HL-60 (cell line): ENCODE results near the gene LRP6.
"Not testable (repeated sequence)": the region's sequence is repeated elsewhere in the genome, so short reads cannot be mapped to it uniquely, and the experiment has no call there.

Experiments used
- DNase-seq, 2 experiments: peaks; one replicate each; pipeline ENCODE4 v3.0.0-alpha.2; 2010 to 2020; ENCODE audit warnings: low read depth in 1 of 2, low spot score in 1 of 2
- H3K27ac ChIP-seq: fragments of 250-450 bp; sonication (Bioruptor Pico); replicated peaks from 2 replicates; pipeline ENCODE4 v1.5.1; 2020; ENCODE audit warnings: mild to moderate bottlenecking, moderate library complexity
- H3K27me3 ChIP-seq: fragments of 250-450 bp; sonication (Bioruptor Pico); 2 replicates; pipeline ENCODE4 v1.5.1; 2021; ENCODE audit warnings: mild to moderate bottlenecking, moderate library complexity; ENCODE audit not compliant: insufficient read depth, poor library complexity, severe bottlenecking
- H3K4me3 ChIP-seq: replicated peaks from 2 replicates; pipeline ENCODE4 v1.5.1; 2011; ENCODE audit warnings: mild to moderate bottlenecking, control low read depth, low read length; ENCODE audit not compliant: insufficient read depth
- GABPA ChIP-seq: IDR thresholded peaks from 2 replicates; pipeline ENCODE4 v1.6.1; 2012; ENCODE audit warnings: low read depth
- POLR2AphosphoS5 ChIP-seq: IDR thresholded peaks from 2 replicates; pipeline ENCODE4 v1.6.1; 2012; ENCODE audit warnings: low read depth
- SPI1 ChIP-seq: IDR thresholded peaks from 2 replicates; pipeline ENCODE4 v1.6.1; 2012; ENCODE audit warnings: low read depth, mild to moderate bottlenecking, borderline replicate concordance
- long read RNA-seq: library from polyadenylated mRNA; unstranded; transcript quantifications from one replicate; pipeline ENCODE4 v2.0.0, GENCODE V29; 2020
- TF ChIP-seq, protein P1 (sequence below): IDR thresholded peaks from 2 replicates; pipeline ENCODE4 v1.6.1; 2012; ENCODE audit warnings: low read depth; ENCODE audit not compliant: insufficient replicate concordance
- TF ChIP-seq, protein P2 (sequence below): IDR thresholded peaks from one replicate; pipeline ENCODE4 v1.5.1; 2011; ENCODE audit warnings: low read length, control low read depth, inconsistent platforms; ENCODE audit not compliant: insufficient read depth

LRP6 gene
- long read RNA-seq, partial matches to known transcripts = 1 of 2 reads
- long read RNA-seq, other reads (novel, unspliced or antisense) = 1 of 2 reads

DNA sequence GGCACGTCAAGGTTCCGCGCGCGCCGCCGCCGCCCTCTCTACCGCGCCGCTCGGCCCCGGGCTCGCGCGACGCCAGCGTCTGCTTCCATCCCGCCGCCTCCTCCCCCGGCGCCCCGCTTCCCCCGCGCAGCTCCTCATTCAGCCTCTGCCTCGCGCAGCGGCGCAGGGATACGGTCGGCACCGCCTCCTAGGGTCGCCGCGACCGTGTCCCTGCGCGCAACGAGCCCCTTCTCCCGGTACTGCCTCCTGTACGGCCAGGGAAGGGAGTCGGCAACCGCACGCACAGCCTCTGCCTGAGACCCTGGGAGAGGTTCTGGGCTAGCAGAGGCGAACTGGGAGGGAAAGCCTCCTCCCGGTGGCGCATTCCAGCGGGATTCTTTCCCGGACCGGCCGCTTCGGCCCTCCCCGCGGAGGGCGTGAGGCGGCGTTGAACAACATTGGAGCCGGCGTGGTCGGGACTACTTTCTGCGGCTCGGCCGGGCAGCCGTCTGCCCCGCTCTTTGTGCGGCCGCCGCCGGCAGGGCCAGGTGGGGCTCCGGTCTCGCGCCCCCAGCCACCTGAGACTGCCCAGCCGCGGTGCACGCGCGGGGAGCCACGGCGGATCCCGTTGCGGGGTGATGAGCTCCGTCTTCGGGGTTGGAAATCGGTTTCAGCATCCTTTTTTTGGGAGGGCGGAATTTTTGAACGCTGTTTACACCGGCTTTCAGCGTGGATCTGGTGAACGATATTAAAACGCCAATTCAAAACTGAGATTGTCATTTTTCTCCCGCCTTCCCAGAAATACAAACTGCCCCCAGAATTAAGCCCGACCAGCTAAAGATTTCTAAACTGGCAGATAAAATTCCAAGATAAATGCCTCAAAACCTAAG is at the start of gene LRP6:
Gene LRP6, minus strand, starts transcription at position 172 of the 869 bp plus-strand sequence. CDS start 309 bp downstream, outside the sequence.
- TF ChIP-seq, protein P1, sequence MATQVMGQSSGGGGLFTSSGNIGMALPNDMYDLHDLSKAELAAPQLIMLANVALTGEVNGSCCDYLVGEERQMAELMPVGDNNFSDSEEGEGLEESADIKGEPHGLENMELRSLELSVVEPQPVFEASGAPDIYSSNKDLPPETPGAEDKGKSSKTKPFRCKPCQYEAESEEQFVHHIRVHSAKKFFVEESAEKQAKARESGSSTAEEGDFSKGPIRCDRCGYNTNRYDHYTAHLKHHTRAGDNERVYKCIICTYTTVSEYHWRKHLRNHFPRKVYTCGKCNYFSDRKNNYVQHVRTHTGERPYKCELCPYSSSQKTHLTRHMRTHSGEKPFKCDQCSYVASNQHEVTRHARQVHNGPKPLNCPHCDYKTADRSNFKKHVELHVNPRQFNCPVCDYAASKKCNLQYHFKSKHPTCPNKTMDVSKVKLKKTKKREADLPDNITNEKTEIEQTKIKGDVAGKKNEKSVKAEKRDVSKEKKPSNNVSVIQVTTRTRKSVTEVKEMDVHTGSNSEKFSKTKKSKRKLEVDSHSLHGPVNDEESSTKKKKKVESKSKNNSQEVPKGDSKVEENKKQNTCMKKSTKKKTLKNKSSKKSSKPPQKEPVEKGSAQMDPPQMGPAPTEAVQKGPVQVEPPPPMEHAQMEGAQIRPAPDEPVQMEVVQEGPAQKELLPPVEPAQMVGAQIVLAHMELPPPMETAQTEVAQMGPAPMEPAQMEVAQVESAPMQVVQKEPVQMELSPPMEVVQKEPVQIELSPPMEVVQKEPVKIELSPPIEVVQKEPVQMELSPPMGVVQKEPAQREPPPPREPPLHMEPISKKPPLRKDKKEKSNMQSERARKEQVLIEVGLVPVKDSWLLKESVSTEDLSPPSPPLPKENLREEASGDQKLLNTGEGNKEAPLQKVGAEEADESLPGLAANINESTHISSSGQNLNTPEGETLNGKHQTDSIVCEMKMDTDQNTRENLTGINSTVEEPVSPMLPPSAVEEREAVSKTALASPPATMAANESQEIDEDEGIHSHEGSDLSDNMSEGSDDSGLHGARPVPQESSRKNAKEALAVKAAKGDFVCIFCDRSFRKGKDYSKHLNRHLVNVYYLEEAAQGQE = peak; percentile 26
- peak; percentile 22; the same call in 1 of the 2 replicates for TF ChIP-seq POLR2AphosphoS5
- TF ChIP-seq, protein P2, sequence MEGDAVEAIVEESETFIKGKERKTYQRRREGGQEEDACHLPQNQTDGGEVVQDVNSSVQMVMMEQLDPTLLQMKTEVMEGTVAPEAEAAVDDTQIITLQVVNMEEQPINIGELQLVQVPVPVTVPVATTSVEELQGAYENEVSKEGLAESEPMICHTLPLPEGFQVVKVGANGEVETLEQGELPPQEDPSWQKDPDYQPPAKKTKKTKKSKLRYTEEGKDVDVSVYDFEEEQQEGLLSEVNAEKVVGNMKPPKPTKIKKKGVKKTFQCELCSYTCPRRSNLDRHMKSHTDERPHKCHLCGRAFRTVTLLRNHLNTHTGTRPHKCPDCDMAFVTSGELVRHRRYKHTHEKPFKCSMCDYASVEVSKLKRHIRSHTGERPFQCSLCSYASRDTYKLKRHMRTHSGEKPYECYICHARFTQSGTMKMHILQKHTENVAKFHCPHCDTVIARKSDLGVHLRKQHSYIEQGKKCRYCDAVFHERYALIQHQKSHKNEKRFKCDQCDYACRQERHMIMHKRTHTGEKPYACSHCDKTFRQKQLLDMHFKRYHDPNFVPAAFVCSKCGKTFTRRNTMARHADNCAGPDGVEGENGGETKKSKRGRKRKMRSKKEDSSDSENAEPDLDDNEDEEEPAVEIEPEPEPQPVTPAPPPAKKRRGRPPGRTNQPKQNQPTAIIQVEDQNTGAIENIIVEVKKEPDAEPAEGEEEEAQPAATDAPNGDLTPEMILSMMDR = no peak
- no peak within 1 kb of the TSS for H3K27ac ChIP-seq
- peak; percentile 65 for DNase-seq
- H3K27me3 ChIP-seq = peaks cover 35% of the 10 kb centered on the region
- peak within 1 kb of the TSS; percentile 63 for H3K4me3 ChIP-seq

DNA sequence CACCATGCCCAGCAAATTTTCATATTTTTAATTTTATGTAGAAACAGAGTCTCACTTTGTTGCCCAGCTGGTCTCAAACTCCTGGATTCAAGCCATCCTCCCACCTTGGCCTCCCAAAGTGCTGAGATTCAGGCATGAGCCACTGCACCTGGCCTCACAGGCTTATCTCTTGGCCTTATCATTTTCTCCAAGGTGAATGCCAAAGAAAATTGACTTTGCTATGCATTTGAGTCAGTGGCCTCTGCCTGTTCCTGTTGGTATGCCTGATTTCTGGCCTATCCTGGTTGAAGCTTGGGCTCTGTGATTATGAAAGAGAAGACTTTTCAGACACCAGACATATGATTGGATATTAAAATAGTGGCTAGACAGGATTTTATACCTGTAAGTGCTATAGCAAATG is 49.0 kb upstream of the LRP6 start:
- H3K27me3 ChIP-seq = no peaks in the 10 kb centered on the region
- DNase-seq = no peak
- no peak overlapping the region for H3K27ac ChIP-seq
- TF ChIP-seq SPI1 = no peak
- TF ChIP-seq GABPA = no peak
- TF ChIP-seq POLR2AphosphoS5 = no peak
- TF ChIP-seq, protein P2 = no peak
- TF ChIP-seq, protein P1 = no peak
- no peak overlapping the region for H3K4me3 ChIP-seq

DNA sequence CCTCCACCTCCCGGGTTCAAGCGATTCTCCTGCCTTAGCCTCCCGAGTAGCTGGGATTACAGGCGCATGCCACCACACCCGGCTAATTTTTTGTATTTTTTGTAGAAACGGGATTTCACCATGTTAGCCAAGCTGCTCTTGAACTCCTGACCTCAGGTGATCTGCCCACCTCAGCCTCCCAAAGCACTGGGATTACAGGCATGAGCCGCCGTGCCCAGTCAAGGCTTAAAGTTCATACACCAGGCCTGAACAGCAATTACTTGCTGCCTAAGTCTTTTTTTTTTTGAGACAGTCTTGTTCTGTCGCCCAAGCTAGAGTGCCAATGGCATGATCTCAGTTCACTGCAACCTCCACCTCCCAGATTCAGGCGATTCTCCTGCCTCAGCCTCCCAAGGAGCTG is 43.9 kb upstream of the LRP6 start:
- H3K27me3 ChIP-seq, H3K4me3 ChIP-seq, DNase-seq, H3K27ac ChIP-seq: not testable (repeated sequence)

DNA sequence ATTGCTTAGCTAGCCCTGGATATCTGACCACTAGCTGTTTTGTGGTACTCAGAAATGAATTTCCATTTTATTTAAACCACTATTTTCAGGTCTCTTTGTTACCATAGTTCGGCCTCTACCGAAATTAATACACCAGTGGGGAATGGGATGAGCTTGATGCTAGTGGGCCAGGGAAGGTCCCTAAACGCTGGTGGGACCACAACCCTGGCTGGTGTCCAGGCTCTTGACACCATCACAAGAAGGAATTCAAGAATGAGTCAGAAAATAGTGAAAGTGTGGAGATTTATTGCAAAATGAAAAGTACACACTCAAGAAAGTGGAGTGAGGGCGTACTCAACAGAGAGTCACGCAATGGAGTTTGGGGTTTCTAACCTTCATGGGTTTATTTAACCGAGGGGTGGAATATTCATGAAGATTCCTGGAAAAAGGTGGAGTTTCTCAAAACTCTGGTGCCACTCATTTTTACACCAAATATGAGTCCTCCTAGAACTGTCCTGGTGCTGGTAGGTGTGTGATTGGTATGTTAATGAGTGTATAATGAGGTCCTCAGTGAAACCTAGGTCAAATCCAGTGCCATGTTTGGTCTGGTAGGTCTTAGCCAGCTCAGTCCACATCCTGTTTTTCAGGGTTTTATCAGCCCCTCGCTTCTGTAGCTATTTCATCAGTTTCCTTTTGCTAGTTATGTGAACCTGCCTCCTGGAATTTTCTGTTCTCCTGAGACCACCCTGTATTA is 38.9 kb upstream of the LRP6 start:
- H3K4me3 ChIP-seq = no peak overlapping the region
- no peak for TF ChIP-seq GABPA
- TF ChIP-seq, protein P2 = no peak
- TF ChIP-seq, protein P1 = no peak
- no peak for TF ChIP-seq POLR2AphosphoS5
- TF ChIP-seq SPI1 = no peak
- no peaks in the 10 kb centered on the region for H3K27me3 ChIP-seq
- no peak overlapping the region for H3K27ac ChIP-seq
- DNase-seq = no peak
